NCI-H2227 (cell line): ENCODE results near the gene PARP8.
"Not testable (repeated sequence)": the region's sequence is repeated elsewhere in the genome, so short reads cannot be mapped to it uniquely, and the experiment has no call there.

ENCODE experiments used
- DNase-seq: peaks from one replicate; lab custom pipeline; 2025; ENCODE audit not compliant: unreplicated experiment; lab: John Stamatoyannopoulos, UW

PARP8 gene

GRCh38 chr5:50770441-50770840, 104.0 kb downstream of the PARP8 start:
- no peak for DNase-seq

GRCh38 chr5:50774446-50775175, 108.2 kb downstream of the PARP8 start:
- not testable (repeated sequence) for DNase-seq

GRCh38 chr5:50786073-50786472, 119.6 kb downstream of the PARP8 start:
- DNase-seq = no peak

GRCh38 chr5:50791813-50792212, 125.4 kb downstream of the PARP8 start:
- DNase-seq = no peak

- DNase-seq = no peak
Observed at GRCh38 chr5:50792843-50793242, 126.4 kb downstream of the PARP8 start.

- DNase-seq = no peak
Observed at GRCh38 chr5:50794812-50795211, 128.4 kb downstream of the PARP8 start.

GRCh38 chr5:50798002-50798401, 131.6 kb downstream of the PARP8 start:
- no peak for DNase-seq

- DNase-seq = no peak
Observed at GRCh38 chr5:50799596-50799995, 133.2 kb downstream of the PARP8 start.

GRCh38 chr5:50800410-50800809, 134.0 kb downstream of the PARP8 start:
- no peak for DNase-seq

GRCh38 chr5:50807661-50808060, 141.2 kb downstream of the PARP8 start:
- no peak for DNase-seq

- DNase-seq = no peak
Observed at GRCh38 chr5:50808406-50808805, 142.0 kb downstream of the PARP8 start.

GRCh38 chr5:50811746-50812145, 145.3 kb downstream of the PARP8 start:
- DNase-seq = not testable (repeated sequence)

- no peak for DNase-seq
Observed at GRCh38 chr5:50813691-50814090, 147.3 kb downstream of the PARP8 start.

GRCh38 chr5:50814556-50814955, 148.1 kb downstream of the PARP8 start:
- peak; percentile 2 for DNase-seq

GRCh38 chr5:50822046-50822445, 155.6 kb downstream of the PARP8 start:
- DNase-seq = no peak

- no peak for DNase-seq
Observed at GRCh38 chr5:50822761-50823160, 156.3 kb downstream of the PARP8 start.

- DNase-seq = no peak
Observed at GRCh38 chr5:50823568-50823967, 157.1 kb downstream of the PARP8 start.

- DNase-seq = no peak
Observed at GRCh38 chr5:50824109-50824508, 157.7 kb downstream of the PARP8 start.

- no peak for DNase-seq
Observed at GRCh38 chr5:50827516-50828247, 161.2 kb downstream of the PARP8 start.

- DNase-seq = no peak
Observed at GRCh38 chr5:50829023-50829422, 162.6 kb downstream of the PARP8 start.

GRCh38 chr5:50832657-50833284, 166.3 kb downstream of the PARP8 start:
- no peak for DNase-seq

- no peak for DNase-seq
Observed at GRCh38 chr5:50836356-50836755, 169.9 kb downstream of the PARP8 start.
